Measurements from ENCODE around the gene TBC1D14.
"Not testable (repeated sequence)": the region's sequence is repeated elsewhere in the genome, so short reads cannot be mapped to it uniquely, and the experiment has no call there.

TBC1D14 gene

GRCh38 chr4:6890971-6891370 is 18.7 kb upstream of the TBC1D14 start:
- not testable (repeated sequence) for DNase-seq (ENCODE audit: low read depth, low spot score)

- no peak for DNase-seq (ENCODE audit: low read depth, low spot score)
These were observed 18.0 kb upstream of the TBC1D14 start for GRCh38 chr4:6891436-6892170.

GRCh38 chr4:6892190-6892908 is 17.3 kb upstream of the TBC1D14 start:
- DNase-seq (ENCODE audit: low read depth, low spot score), result no peak

GRCh38 chr4:6892909-6893202 is 16.8 kb upstream of the TBC1D14 start:
- no peak for DNase-seq (ENCODE audit: low read depth, low spot score)

GRCh38 chr4:6893449-6894085 is 16.1 kb upstream of the TBC1D14 start:
- DNase-seq (ENCODE audit: low read depth, low spot score), result no peak

GRCh38 chr4:6894086-6894478 is 15.5 kb upstream of the TBC1D14 start:
- DNase-seq (ENCODE audit: low read depth, low spot score), result no peak

- DNase-seq (ENCODE audit: low read depth, low spot score), result no peak
These were observed 14.8 kb upstream of the TBC1D14 start for GRCh38 chr4:6894528-6895498.

- DNase-seq (ENCODE audit: low read depth, low spot score), result no peak
These were observed 13.6 kb upstream of the TBC1D14 start for GRCh38 chr4:6896035-6896434.

GRCh38 chr4:6898763-6899162 is 10.9 kb upstream of the TBC1D14 start:
- DNase-seq (ENCODE audit: low read depth, low spot score), result no peak

- no peak for DNase-seq (ENCODE audit: low read depth, low spot score)
These were observed 9.3 kb upstream of the TBC1D14 start for GRCh38 chr4:6900181-6900812.

GRCh38 chr4:6900956-6901355 is 8.7 kb upstream of the TBC1D14 start:
- no peak for DNase-seq (ENCODE audit: low read depth, low spot score)

GRCh38 chr4:6901669-6902317 is 7.8 kb upstream of the TBC1D14 start:
- DNase-seq (ENCODE audit: low read depth, low spot score), result no peak

GRCh38 chr4:6902318-6903042 is 7.1 kb upstream of the TBC1D14 start:
- DNase-seq (ENCODE audit: low read depth, low spot score), result no peak

- no peak for DNase-seq (ENCODE audit: low read depth, low spot score)
These were observed 3.8 kb upstream of the TBC1D14 start for GRCh38 chr4:6905516-6906445.

- DNase-seq (ENCODE audit: low read depth, low spot score), result not testable (repeated sequence)
These were observed 3.1 kb upstream of the TBC1D14 start for GRCh38 chr4:6906486-6906885.

GRCh38 chr4:6907658-6908191 is 1.9 kb upstream of the TBC1D14 start:
- no peak for DNase-seq (ENCODE audit: low read depth, low spot score)

- DNase-seq (ENCODE audit: low read depth, low spot score), result no peak
These were observed 1.1 kb upstream of the TBC1D14 start for GRCh38 chr4:6908432-6909112.

- no peak for DNase-seq (ENCODE audit: low read depth, low spot score)
These were observed 329 bp downstream of the TBC1D14 start for GRCh38 chr4:6909970-6910339.

Measured in smooth muscle cell of the brain vasculature (primary cell).